Suppressor macrophage treated with lipopolysaccharide for 1 hour (primary cell): ENCODE data around the gene ZNF79.

ENCODE experiments used
- DNase-seq, 3 donors: peaks; one replicate each; pipeline ENCODE4 v3.0.0-alpha.2; 2020 to 2022

ZNF79 gene

DNA sequence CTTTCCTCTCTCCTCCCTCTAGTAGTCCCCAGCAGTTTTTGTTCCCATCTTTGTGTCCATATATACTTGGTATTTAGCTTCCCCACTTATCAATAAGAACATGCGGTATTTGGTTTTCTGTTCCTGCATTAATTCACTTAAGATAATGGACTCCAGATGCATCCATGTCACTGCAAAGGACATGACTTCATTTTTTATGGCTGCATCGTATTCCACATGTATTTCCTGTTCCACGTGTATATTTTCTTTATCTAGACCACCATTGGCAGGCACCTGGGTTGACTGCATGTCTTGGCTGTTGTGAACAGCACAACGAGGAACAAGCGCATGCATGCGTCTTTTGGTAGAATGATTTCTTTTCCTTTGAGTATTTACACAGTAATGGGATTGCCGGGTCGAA lies 6.2 kb downstream of the ZNF79 start:
- DNase-seq, result no peak

DNA sequence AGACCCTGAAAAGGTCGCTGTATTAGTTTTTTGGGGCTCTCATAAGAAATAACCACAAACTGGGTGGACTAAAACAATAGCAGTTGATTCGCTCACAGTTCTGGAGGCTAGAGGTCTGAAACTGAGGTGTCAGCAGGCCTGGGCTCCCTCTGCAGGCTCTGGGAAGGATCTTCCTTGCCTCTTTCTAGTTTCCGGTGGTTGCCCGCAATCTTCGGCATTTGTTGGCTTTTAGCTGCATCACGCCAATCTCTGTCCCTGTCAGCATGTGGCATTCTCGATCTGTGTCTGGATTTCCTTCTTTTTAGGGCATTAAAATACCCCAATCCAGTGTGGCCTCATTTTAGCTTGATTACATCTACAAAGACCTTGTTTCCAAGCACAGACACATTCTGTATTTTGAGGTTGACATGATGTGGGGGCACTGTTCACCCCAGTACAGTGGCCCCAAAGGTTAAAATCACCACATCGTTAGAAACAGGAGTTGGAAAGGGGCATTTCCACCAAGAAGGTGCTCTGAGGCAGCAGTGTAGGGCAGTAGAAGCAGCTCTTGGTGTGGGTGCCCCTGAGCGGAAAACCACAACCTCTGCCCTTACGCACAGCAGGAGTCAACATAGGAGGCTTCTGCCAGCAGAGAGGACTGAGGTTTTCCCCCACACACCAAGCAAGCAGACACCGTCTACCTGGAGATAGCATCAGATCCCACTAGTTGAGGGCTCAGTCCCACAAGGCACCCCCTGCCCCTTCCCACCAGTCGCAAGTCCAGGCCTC lies 13.5 kb downstream of the ZNF79 start:
- no peak for DNase-seq

DNA sequence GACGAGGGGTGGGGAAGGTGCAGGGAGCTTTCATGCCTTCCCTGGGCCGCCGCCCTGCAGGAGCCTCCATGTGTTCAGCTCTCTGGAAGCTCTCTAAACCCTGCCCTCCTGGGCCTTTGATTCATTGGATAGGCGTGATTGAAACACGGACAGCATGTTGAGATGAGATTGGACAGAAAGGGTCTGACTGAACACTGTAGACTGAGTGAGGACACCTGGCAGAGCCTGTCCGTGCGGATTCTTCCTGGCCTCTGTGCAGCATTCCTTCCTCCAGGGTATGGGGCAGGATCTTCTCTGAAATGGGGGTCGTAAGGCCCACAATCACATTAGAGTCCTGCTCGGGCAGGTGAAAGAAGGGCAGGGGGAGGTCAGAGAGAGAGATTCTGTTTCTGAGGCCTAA lies 14.2 kb downstream of the ZNF79 start:
- DNase-seq, result no peak

DNA sequence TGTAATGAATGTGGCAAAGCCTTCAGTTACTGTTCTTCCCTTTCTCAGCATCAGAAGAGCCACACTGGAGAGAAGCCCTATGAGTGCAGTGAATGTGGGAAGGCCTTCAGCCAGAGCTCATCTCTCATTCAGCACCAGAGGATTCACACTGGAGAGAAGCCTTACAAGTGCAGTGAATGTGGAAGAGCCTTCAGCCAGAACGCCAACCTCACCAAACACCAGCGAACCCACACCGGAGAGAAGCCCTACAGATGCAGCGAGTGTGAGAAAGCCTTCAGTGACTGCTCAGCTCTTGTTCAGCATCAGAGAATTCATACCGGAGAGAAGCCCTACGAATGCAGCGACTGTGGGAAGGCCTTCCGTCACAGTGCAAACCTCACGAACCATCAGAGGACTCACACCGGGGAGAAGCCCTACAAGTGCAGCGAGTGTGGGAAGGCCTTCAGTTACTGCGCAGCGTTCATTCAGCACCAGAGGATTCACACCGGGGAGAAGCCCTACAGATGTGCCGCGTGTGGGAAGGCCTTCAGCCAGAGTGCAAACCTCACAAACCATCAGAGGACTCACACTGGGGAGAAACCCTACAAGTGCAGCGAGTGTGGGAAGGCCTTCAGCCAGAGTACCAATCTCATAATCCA lies 20.2 kb downstream of the ZNF79 start:
- no peak for DNase-seq

DNA sequence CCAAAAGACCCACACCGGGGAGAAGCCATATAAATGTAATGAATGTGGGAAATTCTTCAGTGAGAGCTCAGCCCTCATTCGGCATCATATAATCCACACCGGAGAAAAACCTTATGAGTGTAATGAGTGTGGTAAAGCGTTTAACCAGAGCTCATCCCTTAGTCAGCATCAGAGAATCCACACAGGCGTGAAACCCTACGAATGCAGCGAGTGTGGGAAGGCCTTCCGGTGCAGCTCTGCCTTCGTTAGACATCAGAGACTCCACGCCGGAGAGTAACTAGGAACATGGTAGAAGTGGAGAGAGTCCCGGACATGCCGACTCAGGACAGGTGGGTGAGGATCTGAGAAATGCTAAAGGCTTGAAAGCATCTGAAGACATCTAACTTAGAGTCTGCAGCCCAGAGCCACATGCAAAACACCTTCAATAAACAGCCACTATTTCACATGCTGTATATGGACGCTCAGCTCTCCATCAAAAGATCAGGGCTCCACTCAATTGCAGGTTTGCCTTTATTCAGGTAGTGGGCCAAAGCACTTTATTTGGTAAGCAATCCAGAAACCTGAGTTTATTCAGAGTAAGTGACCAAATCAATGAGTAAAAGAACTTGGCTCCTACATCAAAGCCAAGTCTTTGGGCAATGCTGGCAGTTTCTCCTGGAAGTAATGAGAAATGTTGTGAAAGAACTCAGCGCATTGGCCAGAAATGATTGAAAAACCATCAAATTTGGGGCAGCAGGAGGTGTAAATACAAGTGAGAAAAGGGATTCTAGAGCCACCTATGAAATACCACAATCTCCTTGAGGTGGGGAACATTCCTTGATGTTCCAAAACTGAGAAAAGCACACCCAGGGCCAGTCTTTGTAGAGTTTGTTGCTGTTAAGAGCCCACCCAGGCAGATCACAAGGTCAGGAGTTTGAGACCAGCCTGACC lies 21.0 kb downstream of the ZNF79 start:
- no peak for DNase-seq

DNA sequence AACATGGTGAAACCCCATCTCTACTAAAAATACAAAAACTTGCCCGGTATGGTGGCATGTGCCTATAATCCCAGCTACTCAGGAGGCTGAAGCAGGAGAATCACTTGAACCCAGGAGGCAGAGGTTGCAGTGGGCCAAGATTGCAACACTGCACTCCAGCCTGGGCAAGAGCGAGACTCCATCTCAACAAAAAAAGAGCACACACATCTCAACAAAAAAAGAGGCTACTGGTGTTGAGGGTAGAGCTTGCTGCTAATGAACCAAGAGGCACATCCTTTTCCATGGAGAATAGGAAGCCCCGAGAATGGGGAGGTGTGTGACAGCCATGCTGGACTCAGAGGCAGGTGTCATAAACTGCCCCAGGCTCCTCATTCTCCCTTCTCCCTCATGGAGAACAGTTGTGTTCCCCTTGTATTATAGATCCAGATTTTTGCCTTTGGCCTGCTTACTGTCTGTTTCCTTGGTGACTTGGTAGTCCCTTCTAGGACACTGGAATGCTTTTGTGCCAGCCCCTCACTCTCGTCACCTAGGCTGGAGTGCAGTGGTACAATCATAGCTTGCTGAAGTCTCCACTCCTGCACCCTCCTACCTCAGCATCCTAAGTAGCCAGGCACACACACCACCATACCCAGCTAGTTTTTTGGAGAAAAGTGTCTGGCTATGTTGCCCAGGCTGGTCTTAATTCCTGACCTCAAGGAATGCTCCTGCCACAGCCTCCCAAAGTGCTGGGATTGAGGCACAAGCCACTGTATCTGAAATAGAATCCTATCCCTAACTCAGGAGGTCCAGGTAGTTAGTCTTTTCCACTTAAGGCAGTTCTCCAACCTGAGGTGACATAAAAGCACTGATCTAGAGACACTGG lies 21.9 kb downstream of the ZNF79 start:
- DNase-seq, result no peak

DNA sequence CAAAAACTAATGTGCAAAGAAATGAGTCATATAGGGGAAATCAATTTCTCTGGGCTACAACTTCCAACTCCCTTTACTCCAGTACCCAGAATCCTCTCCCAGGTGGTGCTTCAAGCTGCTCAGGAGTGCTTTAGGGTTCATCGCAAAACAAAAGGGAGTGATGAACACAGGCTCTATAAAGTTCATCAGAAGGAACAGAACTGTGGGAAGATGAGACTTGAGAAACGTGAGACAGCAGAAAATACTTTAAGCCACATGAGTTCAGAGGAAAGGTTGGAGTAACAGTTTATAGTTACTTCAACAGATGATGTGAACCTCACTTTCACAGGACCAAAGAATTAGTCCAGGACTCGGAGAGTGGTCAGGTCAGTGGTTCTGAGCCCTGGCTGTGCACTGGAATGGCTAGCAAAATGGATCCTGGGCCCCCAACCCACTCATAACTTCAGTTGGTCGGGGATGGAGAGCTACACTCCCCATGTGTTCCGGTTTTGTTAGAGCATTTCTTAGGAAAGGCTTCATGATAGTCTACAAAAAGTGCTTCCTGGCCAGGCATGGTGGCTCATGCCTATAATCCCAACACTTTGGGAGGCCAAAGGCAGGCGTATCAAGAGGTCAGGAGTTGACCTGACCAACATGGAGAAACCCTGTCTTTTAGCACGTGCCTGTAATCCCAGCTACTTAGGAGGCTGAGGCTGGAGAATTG lies 22.7 kb downstream of the ZNF79 start:
- DNase-seq, result no peak

DNA sequence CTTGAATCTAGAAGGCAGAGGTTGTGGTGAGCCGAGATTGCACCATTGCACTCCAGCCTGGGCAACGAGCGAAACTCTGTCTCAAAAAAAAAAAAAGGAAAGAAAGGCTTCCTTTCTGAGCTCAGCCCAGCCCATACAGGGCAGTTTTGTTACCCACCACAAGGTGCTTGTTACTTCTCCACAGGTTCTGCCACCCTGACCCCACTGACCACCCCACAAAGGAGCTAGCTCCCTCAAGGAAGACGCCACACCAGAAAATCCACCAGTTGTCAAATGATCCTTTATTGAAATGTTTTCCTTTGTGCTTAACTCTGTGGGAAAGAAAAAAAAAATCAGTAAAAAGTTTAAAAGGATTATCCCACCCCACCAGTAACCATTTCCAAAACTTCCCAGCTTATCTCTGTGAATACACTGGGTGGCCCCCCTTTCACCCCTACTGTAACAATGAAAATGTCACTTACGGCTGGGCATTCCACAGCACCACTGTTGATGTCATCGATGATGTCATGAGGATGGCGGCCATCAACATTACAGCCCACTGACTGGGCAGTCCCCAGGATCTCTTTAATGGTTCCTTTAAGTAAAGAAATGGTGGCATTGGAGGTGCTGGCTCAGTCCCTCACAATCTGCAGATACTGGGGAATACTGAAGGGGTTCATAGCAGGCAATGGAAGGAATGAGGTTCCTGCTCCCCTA lies 23.4 kb downstream of the ZNF79 start:
- peak; percentile 47 to 68 (median 52) for DNase-seq

DNA sequence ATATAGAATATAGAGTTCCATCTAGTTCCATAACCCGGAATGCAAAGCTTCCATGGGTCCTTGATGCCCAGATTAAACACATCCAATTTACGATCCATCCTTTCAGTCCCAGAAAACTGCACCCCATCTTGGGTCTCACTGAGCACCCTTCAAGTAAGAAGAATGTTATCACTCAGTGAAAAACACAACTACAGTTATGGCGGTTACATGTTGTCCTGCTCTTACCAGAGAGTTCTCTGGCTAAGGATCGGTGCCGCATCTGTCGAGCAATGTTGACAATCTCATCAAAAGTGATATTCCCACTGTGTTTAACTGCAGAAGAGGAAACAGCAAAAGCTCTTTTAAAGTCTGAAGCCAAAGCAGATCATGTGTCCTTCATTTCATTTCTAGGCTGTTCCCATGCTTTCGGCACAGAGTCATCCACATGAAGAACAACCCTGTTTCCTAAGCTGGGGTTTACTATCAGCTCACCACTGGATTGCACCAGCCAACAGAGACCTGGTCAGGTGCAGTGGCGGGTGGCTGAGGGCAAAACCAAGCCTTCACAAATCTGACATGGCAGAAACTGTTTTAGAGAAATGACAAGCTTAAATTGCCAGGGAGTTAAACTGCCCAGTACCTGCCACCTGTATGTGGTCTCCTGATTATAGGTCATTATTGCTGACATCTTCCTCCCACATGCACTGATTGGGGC lies 24.1 kb downstream of the ZNF79 start:
- DNase-seq, result no peak

DNA sequence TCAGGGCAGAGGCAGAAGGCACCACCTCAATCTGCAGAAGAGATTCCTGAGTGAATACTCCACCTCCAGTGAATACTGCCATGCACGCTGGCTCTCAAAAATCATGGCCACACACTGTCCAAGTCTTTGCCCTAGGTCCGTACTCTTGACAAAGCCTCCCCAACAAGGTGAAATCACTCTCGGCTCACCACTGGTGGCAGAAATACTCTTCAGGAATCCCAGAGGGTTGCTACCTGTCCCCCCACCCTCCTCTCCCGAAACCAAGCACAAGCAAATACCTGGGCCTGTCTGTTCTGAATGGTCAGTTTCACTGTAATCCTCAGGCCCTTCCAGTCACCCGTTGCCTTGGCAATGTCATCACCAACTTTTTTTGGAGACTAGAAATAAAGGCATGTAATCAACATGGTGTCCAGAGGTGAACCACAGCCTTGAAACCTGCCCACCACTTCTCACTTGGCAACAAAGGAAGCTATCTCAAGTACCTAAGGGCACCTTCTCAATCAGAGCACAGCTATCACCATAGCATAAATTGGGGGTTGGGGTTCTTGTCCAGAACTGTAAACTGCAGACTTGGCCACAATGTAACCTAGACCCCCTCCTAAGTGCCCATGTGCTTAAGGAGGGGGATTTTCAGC lies 25.3 kb downstream of the ZNF79 start:
- DNase-seq, result no peak

DNA sequence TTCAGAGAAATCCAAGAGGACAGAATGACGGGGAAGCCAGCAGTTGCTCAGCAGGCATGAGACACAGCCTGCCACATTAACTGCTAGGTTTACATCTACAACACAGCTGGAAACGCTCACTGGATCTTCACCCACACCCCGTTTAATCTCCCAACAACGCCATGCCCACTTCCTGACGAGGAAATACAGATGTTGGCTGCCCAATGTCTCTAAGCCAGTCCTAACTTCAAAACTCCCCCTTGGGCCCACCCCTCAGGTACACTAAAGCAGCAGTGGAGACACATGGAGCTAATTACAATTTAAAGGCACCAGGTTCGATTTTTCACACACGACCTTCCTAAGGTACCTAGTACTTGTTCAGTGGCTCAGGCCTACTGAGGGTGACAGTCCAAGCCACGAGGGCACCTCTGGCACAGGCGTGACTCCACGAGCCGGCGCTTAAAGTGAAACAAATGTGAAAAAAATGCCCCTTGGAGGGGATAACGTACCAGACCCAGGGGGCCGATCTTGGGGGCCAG lies 26.1 kb downstream of the ZNF79 start:
- DNase-seq, result peak in 2 of 3 donors; percentile 23 to 42

DNA sequence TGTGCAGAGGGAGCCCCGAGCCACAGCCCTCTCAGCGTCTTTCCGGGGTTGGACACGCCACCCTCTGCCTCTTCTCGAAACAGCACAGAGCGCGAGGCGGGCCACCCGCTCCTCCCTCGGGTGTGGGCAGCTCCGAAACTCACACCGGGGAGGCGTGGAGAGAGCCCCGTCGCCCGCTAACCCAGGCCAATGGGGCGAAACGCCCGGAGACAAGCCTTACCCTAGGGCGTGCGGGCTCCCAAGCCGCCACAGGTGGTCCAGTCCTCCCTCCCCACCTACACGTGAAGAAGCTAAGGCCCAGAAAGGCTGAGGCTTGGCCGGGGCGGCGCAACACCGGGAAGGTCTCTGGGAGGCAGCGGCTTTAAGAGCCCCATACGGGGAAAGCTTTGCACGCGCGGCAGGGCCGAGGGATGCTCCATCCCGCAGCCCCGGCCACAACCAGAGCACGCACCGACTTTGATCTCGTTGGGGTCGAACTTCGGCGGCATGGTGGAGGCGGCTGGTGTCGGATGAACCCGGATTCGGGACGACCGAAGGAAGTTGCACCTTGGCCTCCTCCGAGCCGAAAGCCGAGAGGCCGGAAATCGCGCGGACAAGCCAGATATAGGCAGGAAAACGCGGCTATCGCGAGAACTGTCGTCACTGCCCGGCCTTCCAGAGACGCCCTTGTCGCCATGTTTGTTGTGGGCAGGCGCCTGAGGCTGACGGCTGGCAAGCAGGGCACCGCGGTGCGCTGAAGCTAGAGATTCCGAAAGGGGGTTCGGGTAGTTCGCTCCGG lies 26.8 kb downstream of the ZNF79 start, which contains the start of the genes LRSAM1 and RPL12:
Gene LRSAM1 (plus strand): TSS at position 681 of the 778 bp plus-strand sequence. CDS start 3,018 bp downstream, outside the sequence.
Gene RPL12 (minus strand): TSS at position 577 of the 778 bp plus-strand sequence. CDS start 89 bp downstream, at position 488.
- DNase-seq, result peak; percentile 97 to 99 (median 98)

DNA sequence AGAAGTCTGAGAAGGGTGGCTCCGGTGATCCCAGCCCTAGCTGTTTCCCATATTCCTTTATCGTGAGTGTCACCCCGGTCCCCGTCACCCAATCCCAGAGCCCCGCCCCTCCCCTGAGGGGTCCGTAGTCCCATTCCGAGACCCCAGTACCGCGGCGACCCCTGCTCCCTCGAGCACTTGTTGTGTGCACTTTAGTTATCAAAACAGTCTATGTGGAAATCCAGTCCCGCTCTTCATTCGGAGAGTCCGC lies 27.4 kb downstream of the ZNF79 start:
- DNase-seq, result peak in 1 of 3 donors; percentile 64

DNA sequence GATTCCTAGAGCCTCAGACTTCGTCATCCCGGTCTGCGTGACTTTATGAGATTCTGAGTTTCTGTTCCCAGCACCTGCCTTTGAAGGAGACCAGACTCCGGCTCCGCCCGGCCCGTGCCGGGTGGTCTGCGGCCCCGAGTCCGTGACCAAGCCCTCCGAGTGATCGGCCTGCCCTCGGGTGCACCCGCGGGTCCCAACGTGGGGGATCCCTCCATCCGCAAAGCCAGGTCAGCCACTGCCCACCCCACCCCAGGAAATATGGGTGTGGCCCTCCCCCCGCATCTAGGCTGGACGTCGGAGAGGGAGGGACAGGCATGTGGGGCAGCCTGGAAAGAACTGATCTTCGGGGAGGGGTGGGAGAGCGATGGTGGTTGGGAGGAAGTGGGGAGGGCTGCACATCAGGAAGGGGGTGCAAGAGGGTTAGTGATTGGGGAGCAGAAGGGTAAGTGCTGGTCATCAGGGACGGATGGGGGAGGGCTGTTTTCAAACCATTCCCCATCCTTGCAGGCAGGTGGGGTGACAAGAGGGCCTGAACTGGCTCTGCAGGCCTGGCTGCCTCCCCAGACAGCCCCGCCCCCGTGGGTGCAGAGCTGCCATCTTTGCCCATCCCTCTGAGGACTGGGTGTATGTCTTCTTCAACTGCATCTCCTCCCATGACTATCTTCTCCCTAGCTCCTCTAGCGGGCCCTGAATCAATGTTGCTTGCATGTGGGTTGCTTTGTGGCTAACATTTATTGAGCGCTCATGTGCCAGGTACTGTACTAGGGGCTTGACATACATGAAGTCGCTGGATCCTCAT lies 27.9 kb downstream of the ZNF79 start:
- peak; percentile 62 to 70 (median 65) for DNase-seq

DNA sequence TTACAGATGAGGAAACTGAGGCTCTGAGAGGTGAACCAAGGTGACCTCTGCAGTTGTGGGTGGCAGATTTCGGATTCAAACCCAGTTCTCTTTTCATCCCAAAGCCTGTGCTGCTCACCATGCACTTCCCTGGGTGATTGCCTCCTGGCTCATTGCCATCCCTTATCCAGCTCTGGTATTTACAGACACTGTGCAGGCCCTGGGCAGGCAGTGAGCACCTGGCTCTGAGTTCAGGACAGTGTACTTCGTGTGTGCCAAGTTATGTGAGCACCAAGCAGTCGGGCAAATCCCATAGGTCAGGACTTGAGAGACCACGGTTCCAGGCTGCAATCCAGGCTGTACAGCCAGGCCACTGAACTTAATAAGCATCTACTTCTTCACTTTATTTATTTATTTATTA lies 28.5 kb downstream of the ZNF79 start:
- DNase-seq, result no peak

DNA sequence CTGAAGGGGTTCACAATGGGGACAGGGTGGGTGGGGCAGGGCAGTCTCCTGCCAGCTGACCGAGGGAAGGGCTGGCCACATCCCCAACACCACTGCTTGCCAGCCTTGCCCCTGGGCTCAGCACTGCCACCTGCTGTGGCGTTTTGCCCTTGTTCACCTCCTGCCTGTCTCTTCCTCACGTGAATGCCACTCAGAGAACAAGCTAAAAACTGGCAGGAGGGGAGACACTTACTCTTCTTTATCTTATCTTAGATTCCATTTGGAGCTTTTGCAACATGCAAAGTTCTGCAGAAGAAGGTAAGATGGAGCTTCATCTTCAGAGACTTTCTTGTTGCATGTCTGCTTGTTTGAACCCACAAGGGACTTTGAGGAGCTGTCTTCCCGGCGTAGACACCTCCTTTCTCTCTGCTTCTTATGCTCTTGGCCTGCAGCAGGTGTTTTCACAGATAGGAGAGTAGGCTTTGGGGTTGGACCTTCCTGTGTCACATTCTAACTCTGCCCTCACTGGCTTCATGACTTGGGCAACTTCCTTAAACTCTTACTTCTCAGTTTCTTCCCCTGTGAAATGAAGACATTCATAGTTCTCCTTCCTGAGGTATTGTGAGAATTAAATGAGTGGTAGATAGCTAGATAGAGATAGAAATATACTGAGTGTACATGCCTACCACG lies 31.3 kb downstream of the ZNF79 start:
- peak; percentile 56 to 76 (median 74) for DNase-seq

DNA sequence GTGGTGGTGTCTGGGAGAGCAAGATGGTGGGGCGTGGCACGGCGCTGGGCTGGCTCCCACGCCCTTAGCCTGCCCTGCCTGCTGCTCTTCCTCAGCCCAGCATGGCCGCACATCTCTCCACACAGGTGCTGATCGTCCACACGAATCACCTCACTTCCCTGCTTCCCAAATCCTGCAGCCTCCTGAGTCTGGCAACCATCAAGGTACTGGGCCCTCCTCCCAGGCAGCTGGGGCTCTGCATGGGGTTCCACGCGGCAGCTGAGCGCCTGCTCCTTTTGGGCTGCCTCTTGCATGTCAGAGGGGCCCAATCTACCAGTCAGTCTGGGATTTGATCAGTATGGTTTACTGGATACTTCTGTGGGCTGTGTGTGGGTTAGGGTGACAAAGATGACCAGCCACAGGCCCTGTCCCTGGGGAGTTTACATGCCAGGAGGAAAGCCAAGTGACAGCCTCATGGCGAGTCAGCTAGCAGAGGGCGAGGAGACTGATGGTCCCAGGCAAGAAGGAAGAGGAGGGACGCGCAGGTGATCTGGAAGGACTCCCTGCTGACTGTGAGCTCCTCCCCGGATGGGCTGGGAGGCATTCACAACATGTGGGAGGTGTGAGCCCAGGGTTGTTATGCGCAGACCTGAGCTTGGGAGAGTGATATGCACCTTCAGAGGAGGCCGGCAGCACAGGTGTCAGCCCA lies 33.2 kb downstream of the ZNF79 start:
- DNase-seq, result no peak
